Neural crest cell (in vitro differentiated cells): Measurements from ENCODE around the gene TOR4A. TPM values are rescaled to one million over a fixed set of nuclear protein-coding genes. Genes with fewer than 3 reads are reported as not detected.

ENCODE experiments used
- DNase-seq: peaks from one replicate; pipeline ENCODE4 v3.0.0; 2021; ENCODE audit warnings: low read depth, mixed read lengths, low spot score
- H3K27ac Mint-ChIP-seq: one replicate; pipeline ENCODE4 v1.8.0; 2021; ENCODE audit warnings: mild to moderate bottlenecking, mixed read lengths; ENCODE audit not compliant: unreplicated experiment
- H3K27me3 Mint-ChIP-seq: 2 replicates; pipeline ENCODE4 v1.8.0; 2021; ENCODE audit warnings: low read depth, mild to moderate bottlenecking, mixed read lengths
- H3K36me3 Mint-ChIP-seq: 2 replicates; pipeline ENCODE4 v1.8.0; 2021; ENCODE audit warnings: low read depth, mild to moderate bottlenecking, mixed read lengths
- H3K4me1 Mint-ChIP-seq: 2 replicates; pipeline ENCODE4 v1.8.0; 2021; ENCODE audit warnings: mixed read lengths
- H3K4me3 Mint-ChIP-seq: one replicate; pipeline ENCODE4 v1.8.0; 2021; ENCODE audit warnings: mild to moderate bottlenecking, mixed read lengths
- H3K9me3 Mint-ChIP-seq: 2 replicates; pipeline ENCODE4 v1.8.0; 2021; ENCODE audit warnings: mixed read lengths
- CTCF ChIP-seq: fragments of 200-600 bp; sonication (generic); conservative IDR thresholded peaks from 2 replicates; pipeline ENCODE4 v1.5.0; 2021; ENCODE audit warnings: antibody characterized with exemption, mild to moderate bottlenecking
- total RNA-seq: library from RNA; stranded (reverse); gene quantifications from 2 replicates; pipeline ENCODE4 v1.2.1, GENCODE V29; 2021

The TOR4A gene
- total RNA-seq, 1 donor from 2014 or later, result 0.86 TPM

- H3K4me3 Mint-ChIP-seq, result no peak overlapping the region
- no peaks in the 10 kb centered on the region for H3K27me3 Mint-ChIP-seq
- H3K27ac Mint-ChIP-seq, result no peak overlapping the region
- no peaks in the 10 kb centered on the region for H3K9me3 Mint-ChIP-seq
- peaks cover 10% of the 10 kb centered on the region for H3K4me1 Mint-ChIP-seq
- DNase-seq, result no peak
- H3K36me3 Mint-ChIP-seq, result peaks cover 12% of the 10 kb centered on the region
- no peak for TF ChIP-seq CTCF
Measured at GRCh38 chr9:137266162-137266527, 11.4 kb upstream of the TOR4A start.

- no peaks in the 10 kb centered on the region for H3K9me3 Mint-ChIP-seq
- no peaks in the 10 kb centered on the region for H3K27me3 Mint-ChIP-seq
- peaks cover 7% of the 10 kb centered on the region for H3K4me1 Mint-ChIP-seq
- H3K36me3 Mint-ChIP-seq, result peaks cover 7% of the 10 kb centered on the region
- no peak overlapping the region for H3K27ac Mint-ChIP-seq
- no peak for TF ChIP-seq CTCF
- no peak for DNase-seq
- no peak overlapping the region for H3K4me3 Mint-ChIP-seq
Measured at GRCh38 chr9:137266585-137267453, 10.7 kb upstream of the TOR4A start.

GRCh38 chr9:137267933-137268355 is 9.6 kb upstream of the TOR4A start:
- Mint-ChIP-seq H3K9me3 (no peaks in the 10 kb centered on the region), H3K4me3 (peak overlapping the region; percentile 24), H3K27ac (peak overlapping the region; percentile 67), H3K36me3 (peaks cover 6% of the 10 kb centered on the region), H3K27me3 (no peaks in the 10 kb centered on the region), H3K4me1 (peaks cover 5% of the 10 kb centered on the region)
- no peak for TF ChIP-seq CTCF
- no peak for DNase-seq

- Mint-ChIP-seq H3K9me3 (no peaks in the 10 kb centered on the region), H3K36me3 (peaks cover 6% of the 10 kb centered on the region), H3K4me1 (peaks cover 5% of the 10 kb centered on the region), H3K27me3 (no peaks in the 10 kb centered on the region), H3K4me3 (peak overlapping the region; percentile 24), H3K27ac (peak overlapping the region; percentile 24)
- DNase-seq, result no peak
- TF ChIP-seq CTCF, result no peak
Measured at GRCh38 chr9:137268538-137269201, 8.9 kb upstream of the TOR4A start.

- no peak overlapping the region for H3K27ac Mint-ChIP-seq
- TF ChIP-seq CTCF, result no peak
- H3K4me1 Mint-ChIP-seq, result peaks cover 5% of the 10 kb centered on the region
- no peaks in the 10 kb centered on the region for H3K27me3 Mint-ChIP-seq
- peaks cover 6% of the 10 kb centered on the region for H3K36me3 Mint-ChIP-seq
- no peak for DNase-seq
- no peaks in the 10 kb centered on the region for H3K9me3 Mint-ChIP-seq
- no peak overlapping the region for H3K4me3 Mint-ChIP-seq
Measured at GRCh38 chr9:137269231-137269772, 8.2 kb upstream of the TOR4A start.
